CD4-positive, alpha-beta T cell treated with Interleukin-15 for 4 hours (primary cell): ENCODE data around the gene CORO2B.
"Not testable (repeated sequence)": the region's sequence is repeated elsewhere in the genome, so short reads cannot be mapped to it uniquely, and the experiment has no call there.

Source experiments
- DNase-seq: peaks from one replicate; pipeline ENCODE4 v3.0.0-alpha.2; 2020; ENCODE audit warnings: low spot score

Gene CORO2B

GRCh38 chr15:68646696-68647095, 67.9 kb downstream of the CORO2B start:
- no peak for DNase-seq

- not testable (repeated sequence) for DNase-seq
These were observed 68.6 kb downstream of the CORO2B start for GRCh38 chr15:68647361-68647760.

GRCh38 chr15:68650901-68651709, 72.3 kb downstream of the CORO2B start:
- peak; percentile 11 for DNase-seq

- DNase-seq, result no peak
These were observed 73.2 kb downstream of the CORO2B start for GRCh38 chr15:68651916-68652525.

GRCh38 chr15:68653031-68653635, 74.3 kb downstream of the CORO2B start:
- no peak for DNase-seq

GRCh38 chr15:68653801-68654200, 75.0 kb downstream of the CORO2B start:
- no peak for DNase-seq

GRCh38 chr15:68654786-68655560, 76.2 kb downstream of the CORO2B start:
- no peak for DNase-seq

GRCh38 chr15:68655686-68656437, 77.1 kb downstream of the CORO2B start:
- DNase-seq, result no peak

- no peak for DNase-seq
These were observed 77.6 kb downstream of the CORO2B start for GRCh38 chr15:68656438-68656739.

GRCh38 chr15:68658151-68658550, 79.4 kb downstream of the CORO2B start:
- no peak for DNase-seq

- DNase-seq, result no peak
These were observed 80.0 kb downstream of the CORO2B start for GRCh38 chr15:68658641-68659358.

GRCh38 chr15:68663526-68663925, 84.7 kb downstream of the CORO2B start:
- no peak for DNase-seq

- no peak for DNase-seq
These were observed 87.5 kb downstream of the CORO2B start for GRCh38 chr15:68666120-68666811.

- no peak for DNase-seq
These were observed 88.1 kb downstream of the CORO2B start for GRCh38 chr15:68666812-68667450.

- DNase-seq, result no peak
These were observed 89.2 kb downstream of the CORO2B start for GRCh38 chr15:68667800-68668625.

- no peak for DNase-seq
These were observed 90.3 kb downstream of the CORO2B start for GRCh38 chr15:68668926-68669600.

- no peak for DNase-seq
These were observed 93.5 kb downstream of the CORO2B start for GRCh38 chr15:68672251-68672650.

- no peak for DNase-seq
These were observed 94.0 kb downstream of the CORO2B start for GRCh38 chr15:68672781-68673205.

- no peak for DNase-seq
These were observed 96.2 kb downstream of the CORO2B start for GRCh38 chr15:68674975-68675374.
